DOHH2 (cell line): Measurements from ENCODE around the gene CFAP157.

Source experiments
- CTCF ChIP-seq: fragments of 200-600 bp; sonication (generic); IDR thresholded peaks from one replicate; pipeline ENCODE4 v1.5.1; 2014; ENCODE audit warnings: antibody characterized with exemption, mild to moderate bottlenecking, low read depth, low read length; ENCODE audit not compliant: poor library complexity, severe bottlenecking
- EZH2phosphoT487 ChIP-seq: fragments of 200-600 bp; sonication (generic); IDR thresholded peaks from 2 replicates; pipeline ENCODE4 v1.6.1; 2017; ENCODE audit warnings: borderline replicate concordance, mild to moderate bottlenecking, antibody characterized with exemption, low read length, moderate library complexity, mixed read lengths

- no peak for TF ChIP-seq CTCF
- no peak for TF ChIP-seq EZH2phosphoT487
Measured at GRCh38 chr9:127706836-127707241, at the start of gene CFAP157.
